DMS 273 treated with DMSO at 0.1 percent for 48 hours (cell line): ENCODE results near the gene FAM199X.

Source experiments
- DNase-seq: peaks from one replicate; lab custom pipeline; 2025; lab: John Stamatoyannopoulos, UW

The FAM199X gene

DNA sequence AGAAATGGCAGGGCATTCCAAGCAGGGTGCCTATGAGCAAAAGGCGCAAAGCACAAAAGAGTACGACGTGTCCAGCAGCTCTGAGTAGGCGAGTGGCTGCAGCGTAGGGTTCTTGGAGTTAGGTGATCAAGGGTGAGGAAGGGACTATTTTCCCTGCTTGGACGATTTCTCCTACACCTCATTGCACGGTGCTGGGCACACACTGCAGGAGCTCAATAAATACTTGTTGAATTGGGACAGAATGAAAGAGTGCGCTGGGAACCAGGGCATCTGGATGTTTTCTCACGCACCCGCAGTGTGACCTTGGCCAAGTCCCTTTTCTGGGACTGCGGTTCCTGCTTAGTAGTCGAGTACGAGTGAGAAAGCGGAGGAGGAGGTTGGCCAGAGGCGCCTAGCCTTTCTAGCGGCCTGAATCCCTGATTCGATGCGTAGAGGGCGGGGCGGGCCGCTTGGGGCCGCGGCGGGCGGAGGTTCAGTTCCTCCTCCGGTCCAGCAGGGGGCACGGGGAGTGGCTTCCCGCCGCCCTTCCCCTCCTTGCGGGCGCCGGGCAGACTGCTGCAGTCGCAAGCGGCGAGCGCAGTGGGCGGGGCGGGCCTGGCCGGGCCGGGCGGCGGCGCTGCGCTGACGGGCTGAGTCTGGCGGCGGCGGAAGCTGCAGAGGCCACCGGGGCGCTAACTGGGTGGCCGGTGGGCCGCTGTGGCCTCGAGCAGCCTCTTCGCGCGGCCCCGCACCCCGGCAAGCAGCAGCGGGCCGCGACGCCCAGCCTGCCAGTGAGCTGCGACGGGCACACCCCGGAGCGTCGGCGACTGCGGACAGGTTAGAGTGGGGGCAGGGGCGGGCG lies at the start of gene FAM199X:
Gene FAM199X (plus strand): TSS at position 560 of the 841 bp plus-strand sequence. CDS start 333 bp downstream, outside the sequence.
- DNase-seq: peak; percentile 71

DNA sequence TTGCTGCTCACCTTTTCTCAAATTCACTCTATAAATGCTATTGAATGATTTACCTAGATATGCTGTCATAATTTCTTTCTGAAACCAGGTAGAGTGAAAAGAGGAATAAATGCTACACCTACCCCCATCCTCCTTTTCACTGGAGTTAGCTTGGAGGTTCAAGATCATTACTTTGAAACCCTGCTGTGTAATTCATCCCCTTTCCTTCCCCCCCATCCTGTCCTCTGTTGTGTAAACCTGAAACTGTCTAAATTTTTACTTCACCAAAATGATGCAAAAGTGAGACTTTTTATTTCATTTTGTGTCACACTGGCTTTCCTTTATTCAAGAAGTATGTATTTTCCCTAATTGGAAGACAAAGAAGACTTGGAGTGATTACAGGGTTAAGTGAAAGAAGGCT lies 48.5 kb upstream of the FAM199X start:
- no peak for DNase-seq

DNA sequence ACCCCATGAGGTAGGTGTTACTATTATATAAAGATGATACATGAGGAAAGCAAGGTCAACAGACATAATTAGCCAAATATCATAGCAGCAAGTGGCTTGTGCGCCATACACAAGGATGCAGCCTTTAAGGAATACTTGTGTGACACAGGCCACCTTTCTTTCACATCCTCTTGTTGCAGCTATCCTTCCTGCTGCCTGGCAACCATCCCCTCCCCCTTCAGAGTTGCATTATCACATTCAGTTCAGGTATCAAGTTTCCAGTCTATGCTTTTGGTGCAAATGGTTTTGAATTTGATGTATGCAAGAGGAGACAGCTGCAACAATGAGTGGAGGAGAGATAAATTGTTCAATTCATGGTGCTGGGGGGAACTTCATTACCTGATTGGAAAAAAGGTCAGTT lies 47.5 kb upstream of the FAM199X start:
- no peak for DNase-seq

DNA sequence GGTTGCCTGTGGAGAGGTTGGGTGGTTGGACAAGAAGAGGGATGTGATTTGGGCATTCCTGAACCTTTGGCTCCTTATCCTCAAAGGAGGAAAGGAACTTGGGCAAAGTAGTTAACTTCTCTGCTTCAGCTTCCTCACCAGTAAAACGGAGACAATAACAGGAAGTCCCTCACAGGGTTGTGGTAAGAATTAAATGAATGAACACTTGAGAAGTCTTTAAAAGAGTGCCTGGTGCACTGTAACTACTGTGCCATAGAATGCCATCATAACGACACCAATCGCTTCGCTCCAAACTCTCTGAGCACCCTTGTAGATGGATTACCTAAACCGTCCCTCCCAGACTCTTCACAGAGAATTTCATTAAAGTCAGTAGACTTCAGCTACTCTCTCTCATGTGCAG lies 43.4 kb upstream of the FAM199X start:
- no peak for DNase-seq

- DNase-seq: no peak
Measured at GRCh38 chrX:104126856-104127255, 39.4 kb upstream of the FAM199X start.

- DNase-seq: no peak
Measured at GRCh38 chrX:104130808-104131207, 35.4 kb upstream of the FAM199X start.

DNA sequence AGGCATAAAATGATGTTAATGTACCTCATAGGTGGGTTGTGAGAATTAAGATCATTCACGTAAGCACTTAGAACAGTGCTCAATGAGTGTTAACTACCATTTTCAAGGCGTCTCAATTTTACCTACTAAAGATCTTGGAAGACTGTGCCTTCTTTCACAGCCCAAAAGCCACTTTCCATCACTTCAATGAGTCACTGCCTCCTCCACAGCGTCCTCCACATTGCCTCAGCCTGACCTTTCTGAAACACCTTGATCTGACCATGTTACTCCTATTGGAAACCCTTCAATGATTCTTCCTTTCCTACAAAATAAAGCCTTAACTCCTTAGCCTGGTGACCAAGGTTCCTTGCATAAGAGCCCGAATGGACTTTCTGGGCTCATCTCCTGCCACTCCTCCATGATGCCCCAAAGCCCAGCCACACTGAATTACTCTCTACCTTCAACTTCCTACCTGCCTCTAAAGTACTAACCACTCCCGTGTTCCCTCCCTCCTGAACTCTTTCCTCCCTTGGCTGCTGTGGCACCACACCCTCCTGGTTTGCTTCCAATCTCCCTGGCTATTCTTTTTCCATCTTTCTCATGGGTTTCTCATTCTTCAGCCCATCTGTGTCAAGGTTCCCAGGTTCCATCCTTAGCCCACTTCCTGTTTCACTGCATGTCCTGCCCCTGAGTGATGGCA lies 31.5 kb upstream of the FAM199X start:
- DNase-seq: no peak

GRCh38 chrX:104135677-104136076 lies 30.6 kb upstream of the FAM199X start:
- no peak for DNase-seq

DNA sequence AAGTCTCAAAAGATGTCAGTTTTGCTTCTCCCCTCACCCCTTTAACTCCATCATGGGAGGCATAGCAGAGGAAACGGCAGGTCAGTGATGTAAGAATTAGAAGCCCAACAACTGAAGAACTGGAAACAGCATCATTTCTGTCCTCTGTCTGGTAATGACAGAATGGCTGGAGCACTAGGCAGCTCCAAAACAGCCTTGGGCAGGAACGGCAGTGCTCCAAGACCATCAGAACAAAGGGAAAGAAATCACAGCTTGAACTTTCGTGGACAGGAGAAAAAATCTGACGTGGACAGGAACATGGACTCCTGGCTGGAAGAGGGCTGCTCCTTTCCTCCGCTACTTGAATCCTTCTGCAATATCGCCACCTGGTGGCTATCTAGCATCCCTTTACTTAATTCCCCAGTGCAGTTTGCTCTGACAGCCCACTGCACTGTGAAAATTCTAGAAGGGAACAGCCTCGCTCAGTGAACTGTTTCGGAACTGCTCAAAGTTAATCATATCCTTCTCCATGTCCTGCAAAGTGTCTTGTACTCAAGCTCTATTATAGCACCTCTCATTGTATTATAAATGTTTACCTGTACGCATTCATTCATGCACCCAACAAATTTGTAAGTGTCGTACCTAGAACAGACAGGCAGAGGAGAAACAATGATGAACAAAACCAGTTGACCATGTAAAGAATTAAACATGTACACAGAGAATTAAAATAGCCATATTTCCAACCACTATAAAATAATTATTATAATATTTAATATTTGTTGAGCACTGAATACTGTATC lies 29.8 kb upstream of the FAM199X start:
- DNase-seq: peak; percentile 42

DNA sequence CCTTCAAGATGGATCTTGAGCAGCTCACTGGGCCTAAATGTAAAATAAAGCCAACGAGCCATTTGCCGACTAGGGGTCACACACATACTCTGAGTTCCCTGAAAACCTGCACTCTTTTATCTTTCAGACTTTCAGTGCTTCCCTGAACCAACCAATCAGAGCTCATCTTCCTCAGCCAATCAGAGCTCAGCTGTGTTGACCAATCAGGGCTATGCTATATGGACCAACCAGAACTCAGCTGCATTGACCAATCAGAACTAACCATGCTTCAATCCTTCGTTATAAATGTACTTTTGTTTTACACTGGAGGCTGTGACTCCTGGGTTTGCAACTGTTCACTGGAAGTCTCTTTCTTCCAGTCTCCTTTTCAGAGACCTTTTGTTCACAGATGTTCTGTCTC lies 28.8 kb upstream of the FAM199X start:
- DNase-seq: no peak

DNA sequence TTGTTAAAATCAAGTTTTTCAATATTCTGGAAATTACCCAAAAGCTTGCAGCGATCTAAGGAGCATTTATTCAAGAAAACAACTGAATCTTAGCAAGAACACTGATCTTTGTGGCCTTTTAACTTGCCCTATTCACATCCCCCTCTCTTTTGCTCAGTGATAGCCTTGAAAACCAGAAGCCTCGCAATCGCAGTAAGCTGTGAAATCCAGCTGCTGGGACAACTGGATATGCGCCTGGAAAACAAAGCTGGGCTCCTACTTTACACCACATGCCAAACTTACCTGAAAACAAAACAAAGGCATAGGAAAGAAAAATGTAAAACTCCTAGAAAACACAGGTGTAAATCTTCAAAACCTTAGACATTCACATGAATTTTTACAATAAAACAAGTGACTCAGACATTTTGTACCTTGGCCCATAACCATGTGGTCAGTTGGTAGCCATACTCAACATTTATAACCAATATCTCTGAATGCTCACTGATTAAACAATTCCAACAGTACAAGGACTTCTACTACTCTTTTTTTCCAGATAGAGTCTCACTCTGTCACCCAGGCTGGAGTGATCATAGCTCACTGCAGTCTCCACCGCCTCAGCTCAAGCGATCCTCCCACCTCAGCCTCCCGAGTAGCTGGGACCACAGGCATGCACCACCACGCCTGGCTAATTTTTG lies 25.0 kb upstream of the FAM199X start:
- no peak for DNase-seq

- no peak for DNase-seq
Measured at GRCh38 chrX:104151037-104151436, 15.2 kb upstream of the FAM199X start.

DNA sequence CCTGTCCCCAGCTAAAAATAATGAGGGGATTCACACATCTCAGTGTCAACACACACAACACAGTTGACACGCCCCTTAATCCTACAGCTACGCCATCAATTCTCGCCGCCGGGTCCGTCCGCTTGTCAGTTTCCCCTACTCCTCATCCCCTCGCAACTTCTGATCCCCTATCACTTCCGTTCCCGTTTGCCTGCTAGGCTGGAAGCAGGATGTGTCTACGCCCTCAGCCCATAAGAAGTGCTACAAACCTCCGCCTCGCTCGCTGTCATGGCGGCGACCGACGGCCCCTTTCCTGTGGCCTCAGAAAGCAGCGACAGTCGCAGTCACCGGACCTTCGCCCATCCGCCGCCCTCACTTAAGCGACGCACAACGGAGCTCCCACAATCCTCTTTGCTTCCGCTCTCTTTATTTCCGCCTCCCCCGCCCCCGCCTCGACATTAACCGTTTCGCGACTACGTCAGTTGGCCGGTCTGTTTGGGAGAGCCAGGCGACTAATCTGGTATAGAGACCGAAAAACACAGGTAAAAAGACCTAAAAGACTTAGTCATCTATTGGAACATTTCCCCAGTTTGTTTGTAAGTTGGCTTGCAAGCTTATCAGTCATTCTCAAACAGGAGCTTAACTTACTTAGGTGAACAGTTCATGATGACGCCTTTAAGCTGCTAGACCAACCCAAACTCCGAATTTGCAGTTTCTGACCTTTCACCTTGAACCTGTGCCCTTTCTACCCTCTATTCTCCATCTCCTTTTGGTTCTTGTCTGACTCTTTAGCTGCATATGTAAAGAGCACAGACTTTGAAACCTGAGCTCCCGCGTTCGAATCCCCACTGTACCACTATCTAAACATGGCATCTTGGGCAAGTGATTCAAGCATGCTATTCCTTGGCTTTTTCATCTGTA lies 9.4 kb upstream of the FAM199X start, which contains the start of gene SLC25A53:
Gene SLC25A53 (minus strand): TSS at position 380 of the 900 bp plus-strand sequence. CDS start 51,752 bp downstream, outside the sequence.
- peak; percentile 75 for DNase-seq

- DNase-seq: no peak
Measured at GRCh38 chrX:104166735-104167436, 633 bp downstream of the FAM199X start.

DNA sequence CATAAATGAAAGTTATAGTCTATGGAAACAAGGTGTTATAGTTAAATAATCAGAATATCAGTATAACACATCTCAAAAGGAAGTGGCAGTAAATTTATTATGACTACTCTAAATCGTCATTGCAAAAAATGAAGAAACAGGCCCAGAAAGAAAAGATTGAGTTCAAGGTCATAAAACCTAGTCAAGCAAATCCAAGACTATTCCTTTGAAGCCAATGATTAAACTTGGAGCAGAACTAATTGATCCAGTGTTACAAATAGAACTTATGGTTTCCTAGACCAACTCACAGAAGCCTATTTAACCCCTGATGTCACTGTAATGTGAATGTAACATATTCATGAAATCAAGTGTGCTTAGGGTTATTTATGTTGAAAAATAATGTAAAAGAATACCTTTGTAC lies 1.9 kb downstream of the FAM199X start:
- no peak for DNase-seq

- DNase-seq: no peak
Measured at GRCh38 chrX:104172121-104172520, 5.9 kb downstream of the FAM199X start.

DNA sequence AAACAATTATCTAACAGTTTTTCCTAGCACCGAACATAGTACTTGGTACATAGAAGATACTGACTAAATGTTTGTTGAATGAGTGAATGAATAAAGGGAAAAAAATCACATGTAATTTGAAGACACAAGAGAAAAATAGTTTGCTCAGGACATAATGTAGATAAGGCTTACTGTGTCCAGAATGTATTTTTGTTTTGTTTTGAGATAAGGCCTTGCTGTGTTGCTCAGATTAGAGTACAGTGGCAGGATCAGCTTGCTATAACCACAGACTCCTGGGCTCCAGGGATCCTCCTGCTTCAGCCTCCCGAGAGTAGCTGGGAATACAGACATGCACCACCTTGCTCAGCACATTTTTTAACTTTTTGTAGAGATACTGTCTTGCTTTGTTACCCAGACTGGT lies 6.5 kb downstream of the FAM199X start:
- no peak for DNase-seq

- no peak for DNase-seq
Measured at GRCh38 chrX:104173841-104174240, 7.6 kb downstream of the FAM199X start.

- no peak for DNase-seq
Measured at GRCh38 chrX:104183685-104184084, 17.4 kb downstream of the FAM199X start.

- no peak for DNase-seq
Measured at GRCh38 chrX:104187931-104188330, 21.7 kb downstream of the FAM199X start.
